Subcutaneous abdominal adipose tissue (tissue), 5 donors: ENCODE results near the gene C1QTNF3.
"Not testable (repeated sequence)": the region's sequence is repeated elsewhere in the genome, so short reads cannot be mapped to it uniquely, and the experiment has no call there.

Experiments used
- H3K27ac ChIP-seq: one replicate; pipeline ENCODE4 v1.7.0; 2013; ENCODE audit warnings: low read depth, mild to moderate bottlenecking, inconsistent platforms, low read length, moderate library complexity
- H3K27me3 ChIP-seq, 5 donors: one replicate each; pipeline ENCODE4 v1.7.0; 2013; ENCODE audit warnings: low read length in 5 of 5, inconsistent platforms in 1 of 5; ENCODE audit not compliant: control insufficient read depth in 5 of 5, insufficient read depth in 4 of 5
- H3K36me3 ChIP-seq, 5 donors: one replicate each; pipeline ENCODE4 v1.7.0; 2013; ENCODE audit warnings: low read length in 5 of 5; ENCODE audit not compliant: control insufficient read depth in 5 of 5, insufficient read depth in 5 of 5
- H3K4me1 ChIP-seq, 5 donors: one replicate each; pipeline ENCODE4 v1.7.0; 2013; ENCODE audit warnings: low read length in 5 of 5, mild to moderate bottlenecking in 3 of 5, moderate library complexity in 1 of 5; ENCODE audit not compliant: control insufficient read depth in 5 of 5, insufficient read depth in 5 of 5
- H3K4me3 ChIP-seq, 5 donors: one replicate each; pipeline ENCODE4 v1.7.0; 2013; ENCODE audit warnings: low read length in 5 of 5, low read depth in 1 of 5
- H3K9ac ChIP-seq, 5 donors: one replicate each; pipeline ENCODE4 v1.7.0; 2013; ENCODE audit warnings: low read length in 5 of 5, mild to moderate bottlenecking in 4 of 5, moderate library complexity in 3 of 5
- H3K9me3 ChIP-seq, 5 donors: one replicate each; pipeline ENCODE4 v1.7.0; 2013; ENCODE audit warnings: low read length in 5 of 5; ENCODE audit not compliant: control insufficient read depth in 5 of 5
- donor health status: healthy.
- donor health status: healthy.
- donor health status: healthy.
- donor health status: healthy.
- donor health status: healthy.

Gene C1QTNF3

GRCh38 chr5:34040472-34040871 lies 2.5 kb downstream of the C1QTNF3 start:
- H3K27ac ChIP-seq = no peak overlapping the region
- H3K36me3 ChIP-seq = peaks cover 0 to under 1% (median 0%) of the 10 kb centered on the region in 5 donors
- no peak overlapping the region for H3K4me3 ChIP-seq
- no peak overlapping the region for H3K9ac ChIP-seq
- no peaks in the 10 kb centered on the region for H3K27me3 ChIP-seq
- no peaks in the 10 kb centered on the region for H3K9me3 ChIP-seq
- H3K4me1 ChIP-seq = peaks cover 6 to 35% (median 24%) of the 10 kb centered on the region in 5 donors

- H3K9me3 ChIP-seq = no peaks in the 10 kb centered on the region
- H3K9ac ChIP-seq = no peak overlapping the region
- peaks cover 0 to 8% (median 5%) of the 10 kb centered on the region in 5 donors for H3K36me3 ChIP-seq
- H3K27ac ChIP-seq = no peak overlapping the region
- H3K27me3 ChIP-seq = no peaks in the 10 kb centered on the region
- no peak overlapping the region for H3K4me3 ChIP-seq
- peaks cover 6 to 35% (median 26%) of the 10 kb centered on the region in 5 donors for H3K4me1 ChIP-seq
Observed at GRCh38 chr5:34039398-34040157, 3.4 kb downstream of the C1QTNF3 start.

- Histone ChIP-seq H3K4me3 (no peak overlapping the region), H3K27me3 (no peaks in the 10 kb centered on the region), H3K9ac (no peak overlapping the region), H3K27ac (no peak overlapping the region), H3K9me3 (no peaks in the 10 kb centered on the region), H3K4me1 (peaks cover 6 to 35% (median 28%) of the 10 kb centered on the region in 5 donors), H3K36me3 (peaks cover 0 to 8% (median 5%) of the 10 kb centered on the region in 5 donors)
Observed at GRCh38 chr5:34038838-34039237, 4.2 kb downstream of the C1QTNF3 start.

GRCh38 chr5:34038390-34038789 lies 4.6 kb downstream of the C1QTNF3 start:
- H3K9ac ChIP-seq = no peak overlapping the region
- H3K27ac ChIP-seq = no peak overlapping the region
- no peak overlapping the region for H3K4me3 ChIP-seq
- no peaks in the 10 kb centered on the region for H3K27me3 ChIP-seq
- peaks cover 6 to 31% (median 25%) of the 10 kb centered on the region in 5 donors for H3K4me1 ChIP-seq
- no peaks in the 10 kb centered on the region for H3K9me3 ChIP-seq
- H3K36me3 ChIP-seq = peaks cover 0 to 8% (median 5%) of the 10 kb centered on the region in 5 donors

GRCh38 chr5:34037726-34038125 lies 5.3 kb downstream of the C1QTNF3 start:
- Histone ChIP-seq H3K27ac (no peak overlapping the region), H3K36me3 (peaks cover 0 to 10% (median 8%) of the 10 kb centered on the region in 5 donors)

GRCh38 chr5:34035756-34036155 lies 7.3 kb downstream of the C1QTNF3 start:
- Histone ChIP-seq H3K36me3 (peaks cover 0 to 10% (median 8%) of the 10 kb centered on the region in 5 donors), H3K9ac (no peak overlapping the region), H3K9me3 (no peaks in the 10 kb centered on the region)

More at GRCh38 chr5:34037726-34038125, 5.3 kb downstream of the C1QTNF3 start:
- Histone ChIP-seq H3K4me1 (peaks cover 2 to 24% (median 18%) of the 10 kb centered on the region in 5 donors), H3K27me3 (no peaks in the 10 kb centered on the region), H3K9ac (no peak overlapping the region), H3K9me3 (no peaks in the 10 kb centered on the region), H3K4me3 (no peak overlapping the region)

GRCh38 chr5:34034534-34035327 lies 8.3 kb downstream of the C1QTNF3 start:
- H3K4me1 ChIP-seq = peaks cover 0 to 10% (median 2%) of the 10 kb centered on the region in 5 donors
- no peak overlapping the region for H3K9ac ChIP-seq
- H3K36me3 ChIP-seq = peaks cover 0 to 10% (median 8%) of the 10 kb centered on the region in 5 donors
- H3K9me3 ChIP-seq = no peaks in the 10 kb centered on the region
- H3K4me3 ChIP-seq = no peak overlapping the region
- no peaks in the 10 kb centered on the region for H3K27me3 ChIP-seq
- no peak overlapping the region for H3K27ac ChIP-seq

More at GRCh38 chr5:34035756-34036155, 7.3 kb downstream of the C1QTNF3 start:
- Histone ChIP-seq H3K27me3 (no peaks in the 10 kb centered on the region), H3K4me1 (peaks cover 0 to 10% (median 2%) of the 10 kb centered on the region in 5 donors), H3K4me3 (no peak overlapping the region), H3K27ac (no peak overlapping the region)

- no peaks in the 10 kb centered on the region for H3K27me3 ChIP-seq
- no peak overlapping the region for H3K9ac ChIP-seq
- H3K27ac ChIP-seq = no peak overlapping the region
- H3K4me1 ChIP-seq = peaks cover 0 to 5% (median 0%) of the 10 kb centered on the region in 5 donors
- peaks cover 0 to 10% (median 8%) of the 10 kb centered on the region in 5 donors for H3K36me3 ChIP-seq
- H3K4me3 ChIP-seq = no peak overlapping the region
- no peaks in the 10 kb centered on the region for H3K9me3 ChIP-seq
Observed at GRCh38 chr5:34031966-34032365, 11.0 kb downstream of the C1QTNF3 start.

GRCh38 chr5:34031117-34031516 lies 11.9 kb downstream of the C1QTNF3 start:
- peaks cover 0 to 5% (median 0%) of the 10 kb centered on the region in 5 donors for H3K4me1 ChIP-seq
- no peaks in the 10 kb centered on the region for H3K9me3 ChIP-seq
- H3K9ac ChIP-seq = no peak overlapping the region

GRCh38 chr5:34030585-34030984 lies 12.4 kb downstream of the C1QTNF3 start:
- not testable (repeated sequence) for H3K4me3 ChIP-seq, H3K4me1 ChIP-seq, H3K27ac ChIP-seq, H3K36me3 ChIP-seq, H3K27me3 ChIP-seq, H3K9ac ChIP-seq, H3K9me3 ChIP-seq

More at GRCh38 chr5:34031117-34031516, 11.9 kb downstream of the C1QTNF3 start:
- Histone ChIP-seq H3K4me3 (no peak overlapping the region), H3K27me3 (no peaks in the 10 kb centered on the region), H3K36me3 (peaks cover 0 to 10% (median 8%) of the 10 kb centered on the region in 5 donors), H3K27ac (no peak overlapping the region)
